ENCODE results near the gene PKNOX2. TPM values are rescaled to one million over a fixed set of nuclear protein-coding genes. Genes with fewer than 3 reads are reported as not detected.

PKNOX2 gene
- total and polyA plus RNA-seq, 9 of the 15 experiments (the other 6 are each of a cell fraction or from before 2014, with no cell fraction given): not detected

- no peaks in the 10 kb centered on the region for H3K9me3 ChIP-seq (replicated peaks; ENCODE audit: control insufficient read depth, insufficient read depth, low read depth, low read length)
- no peaks in the 10 kb centered on the region; the same call in 1 of the 2 replicates for H4K20me1 ChIP-seq (replicated peaks; ENCODE audit: control insufficient read depth, insufficient read depth, low read length)
- in situ Hi-C loops (cut with MboI) (no loop called here), intact Hi-C loops (cut with micrococcal nuclease) (no loop called here)
- H3K4me1 ChIP-seq (replicated peaks in 1 of 2; ENCODE audit: control insufficient read depth in 2 of 2, insufficient read depth in 2 of 2, low read length in 2 of 2): no peaks in the 10 kb centered on the region; a peak in 1 of 5 replicates
- CTCF ChIA-PET (ENCODE audit: low intra/inter-chr PET ratio): no interaction called here
- POLR2A ChIA-PET: interaction anchor here (0.6 kb wide), 1 partner anchor 308 kb away, joined by 4 read pairs; no protein-coding TSS in a partner anchor
- ATAC-seq: no peak
- no peak overlapping the region for H3K27ac ChIP-seq (ENCODE audit: extremely low read depth, low read depth, low read length)
- no TSS peak for BruUV-seq (replicated peaks)
- no peak overlapping the region for H3K9ac ChIP-seq (ENCODE audit: insufficient read depth in 1 of 2, low read depth in 2 of 2, low read length in 2 of 2)
- peaks cover 3% of the 10 kb centered on the region for H3K9me1 ChIP-seq (ENCODE audit: control insufficient read depth, insufficient read depth, low read length)
- no peak overlapping the region for H3K4me2 ChIP-seq (ENCODE audit: insufficient read depth, low read length)
- no peak for DNase-seq (ENCODE audit: extremely low read depth in 1 of 4, low spot score in 3 of 4)
- FAIRE-seq: no peak
- no peaks in the 10 kb centered on the region for H3K79me2 ChIP-seq (ENCODE audit: control insufficient read depth, insufficient read depth, low read length)
- TF ChIP-seq ZNF695 (CRISPR knock-in tag; IDR thresholded peaks at IDR 0.05) (no peak), ZBTB8A (IDR thresholded peaks at IDR 0.05; ENCODE audit: partially characterized antibody) (no peak), E2F5 (CRISPR knock-in tag; IDR thresholded peaks at IDR 0.05) (no peak), SMARCA4 (IDR thresholded peaks at IDR 0.05) (no peak), TGIF2 (CRISPR knock-in tag; IDR thresholded peaks at IDR 0.05) (no peak), SNIP1 (IDR thresholded peaks at IDR 0.05; ENCODE audit: low read depth) (no peak), ILF3 (IDR thresholded peaks at IDR 0.05; ENCODE audit: borderline replicate concordance) (no peak), AFF1 (IDR thresholded peaks at IDR 0.05; ENCODE audit: low read depth in 1 of 2, partially characterized antibody in 2 of 2) (no peak), SPI1 (IDR thresholded peaks at IDR 0.05; ENCODE audit: borderline replicate concordance, low read depth, low read length) (no peak), CBX2 (IDR thresholded peaks at IDR 0.05; ENCODE audit: insufficient read depth, low read length, poor library complexity, severe bottlenecking) (no peak), PCBP1 (IDR thresholded peaks at IDR 0.05; ENCODE audit: low read depth, low read length, poor library complexity, severe bottlenecking) (no peak), RBM25 (IDR thresholded peaks at IDR 0.05; ENCODE audit: low read depth, low read length, severe bottlenecking) (no peak), KDM4B (IDR thresholded peaks at IDR 0.05; ENCODE audit: borderline replicate concordance in 2 of 2, low read depth in 1 of 2) (no peak), NFXL1 (CRISPR knock-in tag; IDR thresholded peaks at IDR 0.05) (no peak), HMG20B (CRISPR knock-in tag; IDR thresholded peaks at IDR 0.05) (no peak), SRSF7 (optimal IDR thresholded peaks at IDR 0.05; ENCODE audit: low read depth, low read length) (no peak)
- peaks cover 49 to 73% of the 10 kb centered on the region in 2 experiments for H3K27me3 ChIP-seq (ENCODE audit: control insufficient read depth in 2 of 2, insufficient read depth in 2 of 2, low read length in 2 of 2)
- no peak overlapping the region for H2AFZ ChIP-seq (ENCODE audit: low read depth, low read length)
- no peaks in the 10 kb centered on the region for H3K36me3 ChIP-seq (ENCODE audit: control insufficient read depth, insufficient read depth, low read length)
- H3K4me3 ChIP-seq: no peak overlapping the region
- 0% methylated on average over 3 of the region's 3 CpGs for WGBS (ENCODE audit: insufficient coverage, low coverage, missing lambda C conversion rate)
These were observed 13.0 kb downstream of the PKNOX2 start for GRCh38 chr11:125177543-125177942.
